Fibroblast of pulmonary artery (primary cell): ENCODE data around the gene MARCHF10.
"Not testable (repeated sequence)": the region's sequence is repeated elsewhere in the genome, so short reads cannot be mapped to it uniquely, and the experiment has no call there.

Source experiments
- DNase-seq: peaks from one replicate; pipeline ENCODE4 v3.0.0-alpha.2; 2010; ENCODE audit warnings: low read depth
- H3K4me3 ChIP-seq: replicated peaks from 2 replicates; pipeline ENCODE4 v1.5.1; 2011; ENCODE audit warnings: low read depth, mild to moderate bottlenecking, control low read depth, low read length, moderate library complexity
- CTCF ChIP-seq: IDR thresholded peaks from 2 replicates; pipeline ENCODE4 v1.5.1; 2011; ENCODE audit warnings: mild to moderate bottlenecking, control low read depth, low read length, inconsistent platforms; ENCODE audit errors: missing control alignments

Gene MARCHF10

GRCh38 chr17:62701706-62702085 is 106.4 kb downstream of the MARCHF10 start:
- no peak for DNase-seq
- no peak overlapping the region for H3K4me3 ChIP-seq
- TF ChIP-seq CTCF, result no peak

- no peak for TF ChIP-seq CTCF
- H3K4me3 ChIP-seq, result no peak overlapping the region
- no peak for DNase-seq
These were observed 107.0 kb downstream of the MARCHF10 start for GRCh38 chr17:62700964-62701705.

GRCh38 chr17:62698459-62698858 is 109.7 kb downstream of the MARCHF10 start:
- DNase-seq, H3K4me3 ChIP-seq: not testable (repeated sequence)

- no peak for DNase-seq
- H3K4me3 ChIP-seq, result no peak overlapping the region
- no peak for TF ChIP-seq CTCF
These were observed 111.2 kb downstream of the MARCHF10 start for GRCh38 chr17:62696726-62697490.

- no peak for TF ChIP-seq CTCF
- no peak overlapping the region for H3K4me3 ChIP-seq
- no peak for DNase-seq
These were observed 111.9 kb downstream of the MARCHF10 start for GRCh38 chr17:62696256-62696655.

- peak; percentile 55 for DNase-seq
- H3K4me3 ChIP-seq, result peak overlapping the region; percentile 28
These were observed 112.9 kb downstream of the MARCHF10 start for GRCh38 chr17:62695093-62695738.

GRCh38 chr17:62693616-62694409 is 114.3 kb downstream of the MARCHF10 start:
- H3K4me3 ChIP-seq, result no peak overlapping the region
- no peak for DNase-seq
- no peak for TF ChIP-seq CTCF
